HG02885 (cell line): ENCODE measurements around the gene PCDHA8.
"Not testable (repeated sequence)": the region's sequence is repeated elsewhere in the genome, so short reads cannot be mapped to it uniquely, and the experiment has no call there.

Source experiments
- ATAC-seq: cut with Tn5 transposase; IDR thresholded peaks from one replicate; pipeline ENCODE4 v1.9.1; 2021; ENCODE audit warnings: mild to moderate bottlenecking; ENCODE audit not compliant: unreplicated experiment, poor library complexity

The PCDHA8 gene, protein sequence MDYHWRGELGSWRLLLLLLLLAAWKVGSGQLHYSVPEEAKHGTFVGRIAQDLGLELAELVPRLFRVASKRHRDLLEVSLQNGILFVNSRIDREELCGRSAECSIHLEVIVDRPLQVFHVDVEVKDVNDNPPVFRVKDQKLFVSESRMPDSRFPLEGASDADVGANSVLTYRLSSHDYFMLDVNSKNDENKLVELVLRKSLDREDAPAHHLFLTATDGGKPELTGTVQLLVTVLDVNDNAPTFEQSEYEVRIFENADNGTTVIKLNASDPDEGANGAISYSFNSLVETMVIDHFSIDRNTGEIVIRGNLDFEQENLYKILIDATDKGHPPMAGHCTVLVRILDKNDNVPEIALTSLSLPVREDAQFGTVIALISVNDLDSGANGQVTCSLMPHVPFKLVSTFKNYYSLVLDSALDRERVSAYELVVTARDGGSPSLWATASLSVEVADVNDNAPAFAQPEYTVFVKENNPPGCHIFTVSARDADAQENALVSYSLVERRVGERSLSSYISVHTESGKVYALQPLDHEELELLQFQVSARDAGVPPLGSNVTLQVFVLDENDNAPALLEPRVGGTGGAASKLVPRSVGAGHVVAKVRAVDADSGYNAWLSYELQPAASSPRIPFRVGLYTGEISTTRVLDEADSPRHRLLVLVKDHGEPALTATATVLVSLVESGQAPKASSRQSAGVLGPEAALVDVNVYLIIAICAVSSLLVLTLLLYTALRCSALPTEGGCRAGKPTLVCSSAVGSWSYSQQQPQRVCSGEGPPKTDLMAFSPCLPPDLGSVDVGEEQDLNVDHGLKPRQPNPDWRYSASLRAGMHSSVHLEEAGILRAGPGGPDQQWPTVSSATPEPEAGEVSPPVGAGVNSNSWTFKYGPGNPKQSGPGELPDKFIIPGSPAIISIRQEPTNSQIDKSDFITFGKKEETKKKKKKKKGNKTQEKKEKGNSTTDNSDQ

DNA sequence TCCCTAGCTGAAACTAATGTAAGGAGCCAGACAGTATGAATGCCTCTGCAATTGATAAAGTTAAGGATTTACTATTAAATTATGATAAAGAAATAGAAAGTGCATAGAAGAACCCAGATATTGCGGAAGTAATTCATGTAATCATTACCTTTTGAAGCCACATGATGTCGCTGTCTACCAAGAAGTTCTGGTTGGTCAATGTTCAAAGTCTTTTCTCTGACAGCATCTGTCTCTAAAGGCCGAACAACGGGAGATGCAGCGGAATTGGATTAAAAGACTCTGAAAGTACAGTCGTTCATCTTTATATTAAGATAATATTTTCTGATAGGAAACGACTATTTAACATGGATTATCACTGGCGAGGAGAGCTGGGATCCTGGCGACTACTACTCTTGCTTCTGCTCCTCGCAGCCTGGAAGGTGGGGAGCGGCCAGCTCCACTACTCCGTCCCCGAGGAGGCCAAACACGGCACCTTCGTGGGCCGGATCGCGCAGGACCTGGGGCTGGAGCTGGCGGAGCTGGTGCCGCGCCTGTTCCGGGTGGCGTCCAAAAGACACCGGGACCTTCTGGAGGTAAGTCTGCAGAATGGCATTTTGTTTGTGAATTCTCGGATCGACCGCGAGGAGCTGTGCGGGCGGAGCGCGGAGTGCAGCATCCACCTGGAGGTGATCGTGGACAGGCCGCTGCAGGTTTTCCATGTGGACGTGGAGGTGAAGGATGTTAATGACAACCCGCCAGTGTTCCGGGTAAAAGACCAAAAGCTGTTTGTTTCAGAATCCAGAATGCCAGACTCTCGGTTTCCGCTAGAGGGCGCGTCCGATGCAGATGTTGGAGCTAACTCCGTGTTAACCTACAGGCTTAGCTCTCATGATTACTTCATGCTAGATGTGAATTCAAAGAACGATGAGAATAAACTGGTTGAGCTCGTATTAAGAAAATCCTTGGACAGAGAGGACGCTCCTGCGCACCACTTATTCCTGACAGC lies at the start of gene PCDHA8:
TSS of gene PCDHA8 (plus strand) at position 210 of the 985 bp plus-strand sequence. CDS start at position 345, 135 bp downstream.
- ATAC-seq: no peak

DNA sequence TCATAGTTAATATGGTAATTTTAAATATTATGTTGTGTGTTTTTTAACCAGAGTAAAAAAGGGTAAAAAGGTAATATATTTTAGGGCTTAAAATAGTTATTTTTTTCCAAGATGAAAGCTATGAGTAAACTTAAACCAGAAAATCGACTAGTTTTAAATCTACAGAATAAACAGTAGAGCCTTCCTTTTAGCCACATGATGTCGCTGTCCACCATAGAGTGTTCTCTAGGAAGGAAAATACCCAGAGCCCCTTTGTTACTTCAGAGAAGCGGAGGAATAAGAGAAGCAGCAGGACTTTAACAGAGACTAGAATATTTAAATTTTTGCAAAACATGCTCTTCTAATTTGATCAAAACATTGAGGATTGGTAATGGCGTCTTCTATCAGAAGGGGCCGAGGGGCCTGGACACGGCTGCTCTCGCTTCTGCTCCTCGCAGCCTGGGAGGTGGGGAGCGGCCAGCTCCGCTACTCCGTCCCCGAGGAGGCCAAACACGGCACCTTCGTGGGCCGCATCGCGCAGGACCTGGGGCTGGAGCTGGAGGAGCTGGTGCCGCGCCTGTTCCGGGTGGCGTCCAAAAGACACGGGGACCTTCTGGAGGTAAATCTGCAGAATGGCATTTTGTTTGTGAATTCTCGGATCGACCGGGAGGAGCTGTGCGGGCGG lies 46.3 kb upstream of the PCDHA8 start, which contains the start of gene PCDHA2:
TSS of gene PCDHA2 (plus strand) at position 258 of the 664 bp plus-strand sequence.
- no peak for ATAC-seq

DNA sequence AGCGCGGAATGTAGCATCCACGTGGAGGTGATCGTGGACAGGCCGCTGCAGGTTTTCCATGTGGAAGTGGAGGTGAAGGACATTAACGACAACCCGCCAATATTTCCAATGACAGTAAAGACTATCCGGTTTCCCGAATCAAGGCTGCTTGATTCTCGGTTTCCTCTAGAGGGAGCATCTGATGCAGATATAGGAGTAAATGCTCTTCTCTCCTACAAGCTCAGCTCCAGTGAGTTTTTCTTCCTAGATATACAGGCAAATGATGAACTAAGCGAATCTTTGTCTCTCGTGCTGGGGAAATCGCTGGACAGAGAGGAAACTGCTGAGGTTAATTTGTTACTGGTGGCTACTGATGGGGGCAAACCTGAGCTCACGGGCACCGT lies 45.7 kb upstream of the PCDHA8 start:
- ATAC-seq: no peak

DNA sequence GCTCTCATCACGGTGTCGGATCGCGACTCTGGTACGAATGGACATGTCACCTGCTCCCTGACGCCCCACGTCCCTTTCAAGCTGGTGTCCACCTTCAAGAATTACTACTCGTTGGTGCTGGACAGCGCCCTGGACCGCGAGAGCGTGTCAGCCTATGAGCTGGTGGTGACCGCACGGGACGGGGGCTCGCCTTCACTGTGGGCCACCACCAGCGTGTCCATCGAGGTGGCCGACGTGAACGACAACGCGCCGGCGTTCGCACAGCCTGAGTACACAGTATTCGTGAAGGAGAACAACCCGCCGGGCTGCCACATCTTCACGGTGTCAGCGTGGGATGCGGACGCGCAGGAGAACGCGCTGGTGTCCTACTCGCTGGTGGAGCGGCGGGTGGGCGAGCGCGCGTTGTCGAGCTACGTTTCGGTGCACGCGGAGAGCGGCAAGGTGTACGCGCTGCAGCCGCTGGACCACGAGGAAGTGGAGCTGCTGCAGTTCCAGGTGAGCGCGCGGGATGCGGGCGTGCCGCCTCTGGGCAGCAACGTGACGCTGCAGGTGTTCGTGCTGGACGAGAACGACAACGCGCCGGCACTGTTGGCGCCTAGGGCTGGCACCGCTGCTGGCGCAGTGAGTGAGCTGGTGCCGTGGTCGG lies 44.8 kb upstream of the PCDHA8 start:
- ATAC-seq: not testable (repeated sequence)

DNA sequence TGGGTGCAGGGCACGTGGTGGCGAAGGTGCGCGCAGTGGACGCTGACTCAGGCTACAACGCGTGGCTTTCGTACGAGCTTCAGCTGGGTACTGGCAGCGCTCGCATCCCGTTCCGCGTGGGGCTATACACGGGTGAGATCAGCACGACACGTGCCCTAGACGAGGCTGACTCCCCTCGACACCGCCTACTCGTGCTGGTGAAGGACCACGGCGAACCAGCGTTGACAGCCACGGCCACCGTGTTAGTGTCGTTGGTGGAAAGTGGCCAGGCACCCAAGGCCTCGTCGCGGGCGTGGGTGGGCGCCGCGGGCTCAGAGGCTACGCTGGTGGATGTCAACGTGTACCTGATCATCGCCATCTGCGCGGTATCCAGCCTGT lies 44.3 kb upstream of the PCDHA8 start:
- ATAC-seq: no peak

DNA sequence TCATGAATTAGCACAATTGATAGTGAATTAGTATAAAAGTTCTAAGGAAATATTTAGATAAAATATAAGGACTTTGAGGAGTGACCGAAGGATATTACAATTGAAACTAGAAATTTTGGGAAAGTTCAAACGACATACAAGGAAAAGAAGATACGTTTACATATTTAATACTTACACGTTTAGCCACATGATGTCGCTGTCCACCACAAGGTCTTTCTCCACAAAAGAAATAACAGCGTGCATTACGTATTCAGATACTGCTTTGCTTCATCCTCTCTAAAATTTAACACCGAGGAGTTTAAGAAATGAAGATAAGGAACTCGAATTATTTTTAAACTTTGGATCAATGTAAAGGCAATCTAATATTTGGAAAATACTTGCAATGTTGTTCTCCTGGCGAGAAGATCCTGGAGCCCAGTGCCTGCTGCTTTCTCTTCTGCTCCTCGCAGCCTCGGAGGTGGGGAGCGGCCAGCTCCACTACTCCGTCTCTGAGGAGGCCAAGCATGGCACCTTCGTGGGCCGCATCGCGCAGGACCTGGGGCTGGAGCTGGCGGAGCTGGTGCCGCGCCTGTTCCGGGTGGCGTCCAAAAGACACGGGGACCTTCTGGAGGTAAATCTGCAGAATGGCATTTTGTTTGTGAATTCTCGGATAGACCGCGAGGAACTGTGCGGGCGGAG lies 40.0 kb upstream of the PCDHA8 start, which contains the start of gene PCDHA3:
TSS of gene PCDHA3 (plus strand) at position 242 of the 678 bp plus-strand sequence.
- no peak for ATAC-seq

DNA sequence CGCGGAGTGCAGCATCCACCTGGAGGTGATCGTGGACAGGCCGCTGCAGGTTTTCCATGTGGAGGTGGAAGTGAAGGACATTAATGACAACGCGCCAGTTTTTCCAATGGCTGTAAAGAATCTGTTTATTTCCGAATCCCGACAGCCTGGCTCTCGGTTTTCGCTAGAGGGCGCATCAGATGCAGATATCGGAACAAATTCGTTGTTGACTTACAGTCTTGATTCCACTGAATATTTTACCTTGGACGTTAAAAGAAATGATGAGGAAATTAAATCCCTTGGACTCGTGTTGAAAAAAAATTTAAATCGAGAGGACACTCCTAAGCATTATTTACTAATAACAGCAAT lies 39.5 kb upstream of the PCDHA8 start:
- no peak for ATAC-seq

DNA sequence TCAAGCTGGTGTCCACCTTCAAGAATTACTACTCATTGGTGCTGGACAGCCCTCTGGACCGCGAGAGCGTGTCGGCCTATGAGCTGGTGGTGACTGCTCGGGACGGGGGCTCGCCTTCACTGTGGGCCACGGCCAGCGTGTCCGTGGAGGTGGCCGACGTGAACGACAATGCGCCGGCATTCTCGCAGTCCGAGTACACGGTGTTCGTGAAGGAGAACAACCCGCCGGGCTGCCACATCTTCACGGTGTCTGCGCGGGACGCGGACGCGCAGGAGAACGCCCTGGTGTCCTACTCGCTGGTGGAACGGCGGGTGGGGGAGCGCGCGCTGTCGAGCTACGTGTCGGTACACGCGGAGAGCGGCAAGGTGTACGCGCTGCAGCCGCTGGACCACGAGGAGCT lies 38.6 kb upstream of the PCDHA8 start:
- not testable (repeated sequence) for ATAC-seq

DNA sequence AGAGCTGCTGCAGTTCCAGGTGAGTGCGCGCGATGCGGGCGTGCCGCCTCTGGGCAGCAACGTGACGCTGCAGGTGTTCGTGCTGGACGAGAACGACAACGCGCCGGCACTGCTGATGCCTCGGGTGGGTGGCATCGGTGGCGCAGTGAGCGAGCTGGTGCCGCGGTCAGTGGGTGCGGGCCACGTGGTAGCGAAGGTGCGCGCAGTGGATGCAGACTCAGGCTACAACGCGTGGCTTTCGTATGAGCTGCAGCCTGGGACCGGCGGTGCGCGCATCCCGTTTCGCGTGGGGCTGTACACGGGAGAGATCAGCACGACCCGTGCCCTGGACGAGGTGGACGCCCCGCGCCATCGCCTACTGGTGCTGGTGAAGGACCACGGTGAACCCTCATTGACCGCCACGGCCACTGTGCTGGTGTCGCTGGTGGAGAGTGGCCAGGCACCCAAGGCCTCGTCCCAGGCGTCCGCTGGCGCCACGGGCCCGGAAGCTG lies 38.2 kb upstream of the PCDHA8 start:
- no peak for ATAC-seq

DNA sequence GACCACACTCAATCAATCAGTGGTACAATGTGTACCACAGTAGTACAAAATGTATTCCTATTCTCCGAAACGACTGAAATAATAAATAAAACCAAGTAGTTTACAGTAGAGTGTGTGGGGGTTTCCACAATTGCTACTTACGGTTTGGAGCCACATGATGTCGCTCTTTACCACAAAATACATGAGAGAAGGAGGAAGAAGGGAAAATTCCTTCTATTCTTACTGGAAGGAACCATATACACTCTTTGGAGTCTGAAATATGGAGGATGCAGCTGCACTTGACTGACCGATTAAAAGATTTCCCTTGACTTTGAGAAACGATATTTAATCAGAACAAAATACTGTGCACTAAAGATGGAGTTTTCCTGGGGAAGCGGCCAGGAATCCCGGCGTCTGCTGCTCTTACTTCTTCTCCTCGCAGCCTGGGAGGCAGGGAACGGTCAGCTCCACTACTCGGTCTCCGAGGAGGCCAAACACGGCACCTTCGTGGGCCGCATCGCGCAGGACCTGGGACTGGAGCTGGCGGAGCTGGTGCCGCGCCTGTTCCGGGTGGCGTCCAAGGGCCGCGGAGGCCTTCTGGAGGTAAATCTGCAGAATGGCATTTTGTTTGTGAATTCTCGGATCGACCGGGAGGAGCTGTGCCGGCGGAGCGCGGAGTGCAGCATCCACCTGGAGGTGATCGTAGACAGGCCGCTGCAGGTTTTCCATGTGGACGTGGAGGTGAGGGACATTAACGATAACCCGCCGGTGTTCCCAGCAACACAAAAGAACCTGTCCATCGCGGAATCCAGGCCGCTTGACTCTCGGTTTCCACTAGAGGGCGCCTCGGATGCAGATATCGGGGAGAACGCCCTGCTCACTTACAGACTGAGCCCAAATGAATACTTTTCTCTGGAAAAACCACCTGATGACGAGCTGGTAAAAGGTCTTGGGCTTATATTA lies 33.9 kb upstream of the PCDHA8 start, which contains the start of gene PCDHA4:
TSS of gene PCDHA4 (plus strand) at position 235 of the 942 bp plus-strand sequence.
- ATAC-seq: no peak

DNA sequence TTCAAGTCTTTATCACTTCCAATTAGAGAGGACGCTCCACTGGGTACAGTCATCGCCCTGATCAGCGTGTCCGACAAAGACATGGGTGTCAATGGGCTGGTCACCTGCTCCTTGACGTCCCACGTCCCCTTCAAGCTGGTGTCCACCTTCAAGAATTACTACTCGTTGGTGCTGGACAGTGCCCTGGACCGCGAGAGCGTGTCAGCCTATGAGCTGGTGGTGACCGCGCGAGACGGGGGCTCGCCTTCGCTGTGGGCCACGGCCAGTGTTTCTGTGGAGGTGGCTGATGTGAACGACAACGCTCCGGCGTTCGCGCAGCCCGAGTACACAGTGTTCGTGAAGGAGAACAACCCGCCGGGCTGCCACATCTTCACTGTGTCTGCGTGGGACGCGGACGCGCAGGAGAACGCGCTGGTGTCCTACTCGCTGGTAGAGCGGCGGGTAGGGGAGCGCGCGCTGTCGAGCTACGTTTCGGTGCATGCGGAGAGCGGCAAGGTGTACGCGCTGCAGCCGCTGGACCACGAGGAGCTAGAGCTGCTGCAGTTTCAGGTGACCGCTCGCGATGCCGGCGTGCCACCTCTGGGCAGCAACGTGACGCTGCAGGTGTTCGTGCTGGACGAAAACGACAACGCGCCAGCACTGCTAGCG lies 32.6 kb upstream of the PCDHA8 start:
- ATAC-seq: not testable (repeated sequence)

DNA sequence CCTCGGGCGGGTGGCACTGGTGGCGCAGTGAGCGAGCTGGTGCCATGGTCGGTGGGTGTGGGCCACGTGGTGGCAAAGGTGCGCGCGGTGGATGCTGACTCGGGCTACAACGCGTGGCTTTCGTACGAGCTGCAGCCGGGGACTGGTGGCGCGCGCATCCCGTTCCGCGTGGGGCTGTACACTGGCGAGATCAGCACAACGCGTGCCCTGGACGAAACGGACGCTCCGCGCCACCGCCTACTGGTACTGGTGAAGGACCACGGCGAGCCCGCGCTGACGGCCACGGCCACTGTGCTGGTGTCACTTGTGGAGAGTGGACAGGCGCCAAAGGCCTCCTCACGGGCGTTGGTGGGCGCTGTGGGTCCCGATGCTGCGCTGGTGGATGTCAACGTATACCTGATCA lies 32.1 kb upstream of the PCDHA8 start:
- ATAC-seq: no peak

DNA sequence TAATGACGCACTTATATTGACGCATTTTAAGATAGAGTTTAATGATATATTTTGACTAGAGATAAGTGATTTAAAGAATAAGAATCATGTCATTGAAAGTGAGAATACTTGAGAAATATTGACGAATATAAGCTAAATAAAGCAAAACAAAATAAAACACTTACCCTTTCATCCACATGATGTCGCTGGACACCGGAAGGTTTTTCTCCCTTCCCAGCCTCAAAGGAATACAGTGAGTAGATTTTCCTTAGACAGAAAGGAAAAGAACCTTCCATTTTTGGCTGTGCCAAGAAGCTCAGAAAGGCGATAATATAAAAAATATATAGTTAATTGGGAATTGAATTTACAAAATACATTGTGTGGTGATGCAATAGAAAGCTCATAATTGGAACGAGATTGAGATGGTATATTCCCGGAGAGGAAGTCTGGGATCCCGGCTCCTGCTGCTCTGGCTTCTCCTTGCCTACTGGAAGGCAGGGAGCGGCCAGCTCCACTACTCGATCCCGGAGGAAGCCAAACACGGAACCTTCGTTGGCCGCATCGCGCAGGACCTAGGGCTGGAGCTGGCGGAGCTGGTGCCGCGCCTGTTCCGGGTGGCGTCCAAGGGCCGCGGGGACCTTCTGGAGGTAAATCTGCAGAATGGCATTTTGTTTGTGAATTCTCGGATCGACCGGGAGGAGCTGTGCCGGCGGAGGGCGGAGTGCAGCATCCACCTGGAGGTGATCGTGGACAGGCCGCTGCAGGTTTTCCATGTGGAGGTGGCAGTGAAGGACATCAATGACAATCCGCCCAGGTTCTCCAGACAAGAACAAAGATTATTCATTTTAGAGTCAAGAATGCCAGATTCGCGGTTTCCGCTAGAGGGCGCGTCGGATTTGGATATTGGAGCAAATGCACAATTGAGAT lies 19.4 kb upstream of the PCDHA8 start, which contains the start of gene PCDHA5:
TSS of gene PCDHA5 (plus strand) at position 239 of the 906 bp plus-strand sequence.
- ATAC-seq: no peak

DNA sequence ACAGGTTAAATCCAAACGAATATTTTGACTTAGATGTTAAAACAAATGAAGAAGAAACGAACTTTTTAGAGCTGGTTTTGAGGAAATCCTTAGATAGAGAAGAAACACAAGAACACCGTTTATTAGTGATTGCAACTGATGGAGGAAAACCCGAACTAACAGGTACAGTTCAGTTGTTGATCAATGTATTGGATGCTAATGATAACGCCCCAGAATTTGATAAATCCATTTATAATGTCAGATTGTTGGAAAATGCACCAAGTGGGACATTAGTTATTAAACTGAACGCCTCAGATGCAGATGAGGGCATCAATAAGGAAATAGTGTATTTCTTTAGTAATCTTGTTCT lies 18.7 kb upstream of the PCDHA8 start:
- no peak for ATAC-seq

DNA sequence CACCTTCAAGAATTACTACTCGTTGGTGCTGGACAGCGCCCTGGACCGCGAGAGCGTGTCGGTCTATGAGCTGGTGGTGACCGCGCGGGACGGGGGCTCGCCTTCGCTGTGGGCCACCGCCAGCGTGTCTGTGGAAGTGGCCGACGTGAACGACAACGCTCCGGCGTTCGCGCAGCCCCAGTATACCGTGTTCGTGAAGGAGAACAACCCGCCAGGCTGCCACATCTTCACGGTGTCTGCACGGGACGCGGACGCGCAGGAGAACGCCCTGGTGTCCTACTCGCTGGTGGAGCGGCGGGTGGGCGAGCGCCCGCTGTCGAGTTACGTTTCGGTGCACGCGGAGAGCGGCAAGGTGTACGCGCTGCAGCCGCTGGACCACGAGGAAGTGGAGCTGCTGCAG lies 18.0 kb upstream of the PCDHA8 start:
- ATAC-seq: not testable (repeated sequence)

DNA sequence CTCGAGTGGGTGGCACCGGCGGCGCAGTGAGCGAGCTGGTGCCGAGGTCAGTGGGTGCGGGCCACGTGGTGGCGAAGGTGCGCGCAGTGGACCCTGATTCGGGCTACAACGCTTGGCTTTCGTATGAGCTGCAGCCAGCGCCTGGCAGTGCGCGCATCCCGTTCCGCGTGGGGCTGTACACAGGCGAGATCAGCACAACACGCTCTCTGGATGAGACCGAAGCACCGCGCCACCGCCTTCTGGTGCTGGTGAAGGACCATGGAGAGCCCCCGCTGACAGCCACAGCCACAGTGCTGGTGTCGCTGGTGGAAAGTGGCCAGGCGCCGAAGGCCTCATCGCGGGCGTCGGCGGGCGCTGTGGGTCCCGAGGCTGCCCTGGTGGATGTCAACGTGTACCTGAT lies 17.5 kb upstream of the PCDHA8 start:
- no peak for ATAC-seq
